ENCODE results near the gene ZNF367. TPM values are rescaled to one million over a fixed set of nuclear protein-coding genes. Genes with fewer than 3 reads are reported as not detected.
A peak's percentile ranks its signal among the peaks of the same experiment; 100 is the strongest.

The ZNF367 gene
- total RNA-seq, 1 experiment from 2014 or later: 14.0 TPM

GRCh38 chr9:96450613-96451528 is 32.7 kb upstream of the ZNF367 start:
- no peaks in the 10 kb centered on the region for H4K20me1 ChIP-seq (ENCODE audit: low read length)
- no peak overlapping the region for H3K27ac ChIP-seq (ENCODE audit: low read length)
- ChIA-PET POLR2A (ENCODE audit: unreplicated experiment) (interaction anchor here (0.6 to 0.7 kb wide), 2 partner anchors 15 to 211 kb away, joined by 3 to 5 read pairs; no protein-coding TSS in a partner anchor), CTCF (no interaction called here)
- peaks cover 22% of the 10 kb centered on the region for H3K79me2 ChIP-seq (ENCODE audit: low read length)
- H3K4me3 ChIP-seq (ENCODE audit: low read length): peak overlapping the region; percentile 77
- H3K9me2 ChIP-seq (replicated peaks; ENCODE audit: low read length): no peaks in the 10 kb centered on the region
- TF ChIP-seq EZH2 (IDR thresholded peaks at IDR 0.05; ENCODE audit: low read length, unreplicated experiment): no peak
- no peak for TF ChIP-seq CTCF (conservative IDR thresholded peaks at IDR 0.05; ENCODE audit: low read depth, low read length)
- TF ChIP-seq EZH2phosphoT487 (IDR thresholded peaks at IDR 0.05; ENCODE audit: borderline replicate concordance, low read length): no peak
- BruUV-seq (replicated peaks): no TSS peak
- 0 out of 2 replicates have a peak, but pooled peaks have one; percentile 6 for ATAC-seq
- H3K4me2 ChIP-seq (ENCODE audit: low read length): peak overlapping the region; percentile 87
- no peaks in the 10 kb centered on the region for H3K9me3 ChIP-seq (ENCODE audit: low read length)
- no peaks in the 10 kb centered on the region for H3K36me3 ChIP-seq (ENCODE audit: low read depth, low read length)
- no peaks in the 10 kb centered on the region for H3F3A ChIP-seq (ENCODE audit: low read length, unreplicated experiment)
- peak; percentile 48 for DNase-seq
- peaks cover 18% of the 10 kb centered on the region for H3K4me1 ChIP-seq (ENCODE audit: insufficient read depth, low read length)
- H3K9ac ChIP-seq (ENCODE audit: low read length): peak overlapping the region; percentile 45
- H2AFZ ChIP-seq (ENCODE audit: low read length): peak overlapping the region; percentile 74
- H3K27me3 ChIP-seq (ENCODE audit: low read length): no peaks in the 10 kb centered on the region
- intact Hi-C loops (cut with micrococcal nuclease): loop anchor here (2.0 to 5.0 kb wide), 2 partner anchors 32 to 216 kb away; partner anchors contain the start of gene ZNF367

GRCh38 chr9:96449845-96450612 is 31.9 kb upstream of the ZNF367 start, which contains the start of gene HABP4:
Gene HABP4 (plus strand): TSS chr9:96450169. CDS start chr9:96450280, 111 bp downstream.
- POLR2A ChIA-PET (ENCODE audit: unreplicated experiment): interaction anchor here (0.6 to 1.0 kb wide), 4 partner anchors 31 to 205 kb away, joined by 3 to 8 read pairs (median 4); partner anchors contain the start of gene PRXL2C
- Histone ChIP-seq H2AFZ (ENCODE audit: low read length) (peak within 1 kb of the TSS; percentile 83), H3K4me2 (ENCODE audit: low read length) (peak within 1 kb of the TSS; percentile 87), H3K4me3 (ENCODE audit: low read length) (peak within 1 kb of the TSS; percentile 77), H4K20me1 (ENCODE audit: low read length) (no peaks in the 10 kb centered on the region), H3F3A (ENCODE audit: low read length, unreplicated experiment) (no peaks in the 10 kb centered on the region), H3K9me2 (replicated peaks; ENCODE audit: low read length) (no peaks in the 10 kb centered on the region), H3K79me2 (ENCODE audit: low read length) (peaks cover 22% of the 10 kb centered on the region), H3K9ac (ENCODE audit: low read length) (peak within 1 kb of the TSS; percentile 45), H3K27me3 (ENCODE audit: low read length) (no peaks in the 10 kb centered on the region), H3K9me3 (ENCODE audit: low read length) (no peaks in the 10 kb centered on the region), H3K4me1 (ENCODE audit: insufficient read depth, low read length) (peaks cover 18% of the 10 kb centered on the region), H3K27ac (ENCODE audit: low read length) (no peak within 1 kb of the TSS), H3K36me3 (ENCODE audit: low read depth, low read length) (no peaks in the 10 kb centered on the region)
- peak; percentile 93 for ATAC-seq
- no peak for TF ChIP-seq EZH2 (IDR thresholded peaks at IDR 0.05; ENCODE audit: low read length, unreplicated experiment)
- TF ChIP-seq CTCF (conservative IDR thresholded peaks at IDR 0.05; ENCODE audit: low read depth, low read length): no peak
- TF ChIP-seq EZH2phosphoT487 (IDR thresholded peaks at IDR 0.05; ENCODE audit: borderline replicate concordance, low read length): no peak
- intact Hi-C loops (cut with micrococcal nuclease): loop anchor here (2.0 to 5.0 kb wide), 2 partner anchors 31 to 217 kb away; partner anchors contain the start of gene ZNF367
- CTCF ChIA-PET: interaction anchor here (0.5 kb wide), 1 partner anchor 105 kb away, joined by 5 read pairs; no protein-coding TSS in a partner anchor
- no TSS peak for BruUV-seq (replicated peaks)
- peak; percentile 91 for DNase-seq
